Measurements from ENCODE around the gene TNKS1BP1.
"Not testable (repeated sequence)": the region's sequence is repeated elsewhere in the genome, so short reads cannot be mapped to it uniquely, and the experiment has no call there.

The TNKS1BP1 gene

GRCh38 chr11:57353446-57353845 lies 28.7 kb upstream of the TNKS1BP1 start:
- DNase-seq (ENCODE audit: low read depth, low spot score): no peak

- DNase-seq (ENCODE audit: low read depth, low spot score): no peak
Observed at GRCh38 chr11:57353036-57353435, 28.3 kb upstream of the TNKS1BP1 start.

GRCh38 chr11:57349491-57350274 lies 24.9 kb upstream of the TNKS1BP1 start:
- peak; percentile 84 for DNase-seq (ENCODE audit: low read depth, low spot score)

DNA sequence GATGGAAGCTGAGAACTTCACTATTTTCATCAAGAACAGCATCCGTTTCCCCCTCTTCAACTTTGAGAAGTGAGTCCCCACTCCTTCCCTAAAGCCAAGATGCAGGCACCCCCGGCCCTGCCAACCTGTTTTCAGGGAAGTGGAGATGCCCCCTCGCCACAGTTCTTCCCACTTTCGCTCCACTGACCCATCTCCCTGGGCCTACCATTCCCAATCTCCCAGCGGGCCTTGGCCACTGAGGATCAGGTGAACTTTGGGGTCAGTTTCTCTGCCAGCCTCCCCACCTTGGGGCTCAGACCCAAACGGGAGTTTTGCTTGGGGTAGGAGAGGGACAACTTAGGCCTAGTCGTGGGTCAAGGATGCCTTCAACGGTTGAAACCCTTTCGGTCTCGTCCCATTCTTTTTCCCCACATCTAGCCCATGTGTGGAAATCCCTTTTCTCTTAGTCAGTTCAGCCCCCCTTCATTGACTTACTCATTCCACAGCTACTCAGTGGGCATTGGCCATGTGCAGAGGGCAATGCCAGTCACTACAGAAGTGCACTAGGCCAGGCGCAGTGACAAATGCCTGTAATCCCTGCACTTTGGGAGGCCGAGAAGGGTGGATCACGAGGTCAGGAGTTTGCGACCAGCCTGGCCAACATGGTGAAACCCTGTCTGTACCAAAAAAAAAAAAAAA lies 24.0 kb upstream of the TNKS1BP1 start:
- no peak for DNase-seq (ENCODE audit: low read depth, low spot score)

- DNase-seq (ENCODE audit: low read depth, low spot score): no peak
Observed at GRCh38 chr11:57348052-57348451, 23.3 kb upstream of the TNKS1BP1 start.

DNA sequence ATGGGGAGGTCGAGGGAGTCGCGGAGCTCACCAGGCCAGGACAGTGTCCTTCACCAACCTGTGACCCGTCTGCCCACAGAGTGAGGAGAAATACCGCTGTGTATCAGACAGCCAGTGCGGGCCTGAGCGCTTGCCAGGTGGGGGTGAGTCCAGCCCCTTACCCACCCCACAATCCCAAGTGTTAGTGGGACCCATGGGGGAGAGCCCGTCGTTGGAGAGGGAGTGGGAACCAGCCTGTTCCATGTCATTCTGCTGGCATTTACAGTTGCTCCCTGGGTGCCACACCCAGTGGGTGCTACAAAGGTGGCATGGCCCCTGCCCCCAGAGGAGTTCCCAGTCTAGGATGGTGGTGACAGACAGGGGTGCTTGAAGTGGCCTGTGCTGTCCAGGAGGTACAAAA lies 22.6 kb upstream of the TNKS1BP1 start:
- no peak for DNase-seq (ENCODE audit: low read depth, low spot score)

DNA sequence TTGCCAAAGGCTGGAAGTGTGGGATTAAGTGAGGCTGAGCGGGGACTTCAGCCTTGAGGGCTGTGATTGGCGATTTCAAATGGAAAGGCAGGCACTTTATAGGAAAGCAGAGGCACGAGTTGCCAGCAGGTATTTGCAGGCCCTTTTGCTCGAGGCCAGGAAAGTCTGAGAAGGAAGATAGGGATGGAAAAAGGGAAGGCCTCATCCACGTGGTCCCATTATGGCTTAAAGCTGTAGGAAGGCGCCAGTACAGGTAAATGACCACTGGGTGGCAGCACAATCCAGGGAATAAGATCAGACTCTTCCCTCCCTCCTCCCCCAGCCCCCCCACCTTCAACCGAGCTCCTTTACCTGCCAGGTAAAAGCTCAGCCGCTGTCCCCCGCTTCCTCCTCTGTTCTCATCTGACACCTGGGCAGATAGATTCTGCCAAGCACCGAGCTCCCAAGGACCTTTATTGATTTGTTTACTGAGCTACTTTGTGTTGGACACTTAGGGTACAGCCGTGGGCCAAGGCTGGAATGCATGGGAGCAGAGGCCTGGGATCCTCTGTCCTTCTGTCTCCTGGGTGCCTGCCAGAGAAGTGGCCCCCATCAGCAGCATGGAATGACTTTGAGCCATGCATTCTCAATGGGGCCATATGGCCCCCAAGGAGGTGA lies 20.9 kb upstream of the TNKS1BP1 start:
- peak; percentile 83 for DNase-seq (ENCODE audit: low read depth, low spot score)

- DNase-seq (ENCODE audit: low read depth, low spot score): no peak
Observed at GRCh38 chr11:57344826-57345225, 20.1 kb upstream of the TNKS1BP1 start.

GRCh38 chr11:57343825-57344224 lies 19.1 kb upstream of the TNKS1BP1 start:
- DNase-seq (ENCODE audit: low read depth, low spot score): peak; percentile 29

DNA sequence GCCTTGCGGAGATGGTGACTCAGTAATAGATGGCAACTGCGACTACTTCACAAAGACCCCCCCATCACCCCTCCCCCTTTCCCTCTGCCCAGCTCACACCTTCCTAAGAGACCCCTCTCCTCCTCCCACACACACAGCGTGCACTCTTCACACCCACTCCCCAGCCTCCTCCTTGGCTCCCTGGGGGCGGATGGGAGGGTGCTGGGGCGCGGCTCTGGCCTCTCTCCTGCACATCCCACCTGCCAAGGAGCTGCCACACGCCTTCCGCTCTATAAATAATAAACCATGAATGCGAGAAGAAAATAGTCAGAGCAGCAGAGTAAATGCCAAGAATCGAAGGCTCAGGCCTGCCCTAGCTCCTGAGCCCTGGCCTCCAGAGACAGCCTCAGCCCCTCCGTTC lies 17.9 kb upstream of the TNKS1BP1 start:
- no peak for DNase-seq (ENCODE audit: low read depth, low spot score)

DNA sequence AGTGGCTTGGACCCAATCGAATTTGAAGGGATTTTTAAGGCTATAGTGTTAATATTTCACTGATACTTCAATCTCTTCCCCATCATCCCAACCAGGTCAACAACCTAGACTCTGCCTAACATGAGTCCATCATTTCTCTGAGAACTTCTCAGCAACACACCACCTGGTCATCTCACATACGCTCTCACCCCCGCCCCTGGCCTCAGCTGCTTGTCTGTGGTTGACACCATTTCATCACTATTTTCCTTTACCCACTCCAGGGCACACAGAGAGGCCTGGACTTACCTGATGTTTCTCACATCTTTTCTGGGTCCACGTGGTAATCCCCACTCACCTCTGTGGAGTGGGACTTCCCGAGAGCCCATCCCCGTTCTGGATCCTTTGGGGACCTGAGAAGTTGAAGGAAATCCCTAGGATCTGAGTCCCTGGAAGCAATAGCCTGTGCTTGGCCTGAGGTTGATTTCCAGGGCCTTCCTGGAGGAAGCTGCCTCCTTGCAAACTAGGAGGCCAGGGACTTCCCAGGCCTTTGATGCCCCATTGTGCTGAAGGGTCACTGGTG lies 16.6 kb upstream of the TNKS1BP1 start:
- DNase-seq (ENCODE audit: low read depth, low spot score): no peak

DNA sequence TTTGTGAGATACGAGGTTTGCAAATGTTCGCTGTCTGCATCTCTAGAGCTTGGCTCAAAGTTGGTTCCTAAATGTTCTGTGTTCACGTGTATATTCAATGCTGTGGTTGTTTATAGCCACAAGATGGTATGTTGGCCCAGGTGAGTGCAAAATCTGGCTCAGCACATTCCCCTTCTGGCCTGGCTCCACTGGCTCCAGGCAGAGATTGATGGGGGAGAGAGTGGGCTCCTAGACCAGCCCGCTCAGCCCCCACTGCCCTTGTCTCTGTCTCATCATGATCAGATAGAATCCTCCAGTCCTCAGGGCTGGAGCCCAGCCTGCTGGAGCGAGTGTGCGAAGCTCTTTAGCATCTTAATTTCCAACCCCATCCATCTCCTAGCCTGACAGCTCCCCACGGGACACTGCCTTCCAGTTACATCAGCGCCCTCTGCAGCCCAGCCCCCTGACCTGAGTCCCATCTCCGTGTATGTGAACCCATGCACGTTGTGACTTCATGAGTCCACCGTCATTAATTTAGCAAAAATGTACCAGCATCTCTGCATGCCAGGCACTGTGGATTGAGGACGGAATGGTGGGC lies 15.4 kb upstream of the TNKS1BP1 start:
- peak; percentile 95 for DNase-seq (ENCODE audit: low read depth, low spot score)

- no peak for DNase-seq (ENCODE audit: low read depth, low spot score)
Observed at GRCh38 chr11:57339328-57339727, 14.6 kb upstream of the TNKS1BP1 start.

- DNase-seq (ENCODE audit: low read depth, low spot score): no peak
Observed at GRCh38 chr11:57338142-57338541, 13.4 kb upstream of the TNKS1BP1 start, which contains the start of gene P2RX3. P2RX3 (plus strand) TSS chr11:57338352; CDS start chr11:57338551, 199 bp downstream.

GRCh38 chr11:57336856-57337255 lies 12.1 kb upstream of the TNKS1BP1 start:
- DNase-seq (ENCODE audit: low read depth, low spot score): not testable (repeated sequence)

- no peak for DNase-seq (ENCODE audit: low read depth, low spot score)
Observed at GRCh38 chr11:57336111-57336666, 11.4 kb upstream of the TNKS1BP1 start.

DNA sequence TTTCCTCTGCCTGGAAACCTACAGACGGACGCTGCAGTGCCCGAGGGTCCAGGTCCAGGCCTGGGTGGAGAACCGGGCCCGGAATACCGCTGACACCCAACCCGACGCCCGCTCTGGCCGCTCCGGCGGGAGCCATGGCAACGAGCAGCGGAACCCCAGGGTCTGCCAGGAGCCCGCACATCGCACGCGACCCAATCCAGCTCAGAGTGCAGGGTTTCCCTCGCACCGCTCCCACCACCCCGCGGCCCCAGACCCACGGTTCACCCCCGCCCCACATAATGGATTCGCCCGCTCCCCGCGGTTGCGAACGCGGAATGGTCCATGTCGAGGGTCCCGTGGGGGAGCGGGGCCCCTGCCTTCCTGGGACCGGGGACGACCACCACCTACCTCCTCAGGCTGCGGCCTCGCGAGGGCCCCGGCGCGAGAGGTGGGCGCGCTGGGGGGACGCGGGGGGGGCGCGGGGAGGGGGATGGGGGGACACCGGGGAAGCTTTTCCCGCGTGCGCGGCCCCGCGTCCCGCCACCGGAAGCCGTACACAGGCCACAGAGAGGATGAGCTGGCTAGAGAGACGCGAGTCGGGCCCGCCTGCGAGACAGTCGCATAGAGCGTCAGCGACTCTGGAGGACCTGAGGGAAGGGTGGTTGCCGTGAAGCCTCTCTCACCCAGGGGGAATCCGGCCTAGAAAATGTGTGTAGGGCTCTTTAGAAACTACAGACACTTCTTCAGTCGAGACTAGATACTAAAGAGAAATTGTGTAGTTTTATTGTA lies 10.8 kb upstream of the TNKS1BP1 start, which contains the start of gene SSRP1:
SSRP1 (minus strand) TSS at position 550 of the 768 bp plus-strand sequence. CDS start 771 bp downstream, outside the sequence.
- DNase-seq (ENCODE audit: low read depth, low spot score): peak; percentile 76

DNA sequence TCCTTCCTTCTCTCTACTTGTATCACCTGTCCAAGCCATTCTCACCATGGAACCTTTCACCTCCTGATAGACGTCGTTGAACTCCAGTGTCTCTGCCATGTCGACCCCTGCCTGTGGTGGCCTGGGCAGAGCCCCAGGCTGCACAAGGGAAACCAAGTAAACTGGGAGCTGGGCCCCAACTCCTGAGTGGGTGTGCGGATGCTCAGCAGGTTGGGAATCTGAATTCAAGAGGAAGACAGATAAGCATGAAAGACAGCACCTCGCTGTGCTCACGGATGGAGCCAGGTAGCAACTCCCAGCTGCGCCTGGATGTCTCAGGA lies 10.2 kb upstream of the TNKS1BP1 start:
- no peak for DNase-seq (ENCODE audit: low read depth, low spot score)

- DNase-seq (ENCODE audit: low read depth, low spot score): no peak
Observed at GRCh38 chr11:57332694-57333440, 8.1 kb upstream of the TNKS1BP1 start.

DNA sequence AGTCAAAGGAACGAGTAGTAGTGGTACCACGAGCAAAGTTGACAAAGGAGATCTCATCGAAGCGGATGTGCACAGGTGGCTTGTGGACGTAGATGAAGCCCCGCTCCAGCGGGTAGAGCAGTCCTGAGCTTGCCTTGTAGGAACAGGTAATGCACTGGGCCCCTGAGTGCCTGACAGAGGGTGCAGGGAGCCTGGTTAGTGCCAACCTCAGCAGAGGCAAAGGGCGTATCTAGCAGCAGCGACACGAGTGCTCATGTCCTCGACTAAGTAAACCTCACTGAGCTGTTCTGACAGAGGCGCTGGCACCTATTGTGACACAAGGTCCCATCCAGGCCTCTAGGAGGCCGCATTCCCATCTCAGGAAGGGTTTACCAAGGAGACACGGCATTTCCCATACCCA lies 7.0 kb upstream of the TNKS1BP1 start:
- no peak for DNase-seq (ENCODE audit: low read depth, low spot score)

Data from ELF-1 (cell line).